ENCODE results near the gene ZNF764. TPM values are rescaled to one million over a fixed set of nuclear protein-coding genes. Genes with fewer than 3 reads are reported as not detected.

The ZNF764 gene
- total and polyA plus RNA-seq, 9 of the 15 experiments (the other 6 are each of a cell fraction or from before 2014, with no cell fraction given), result 0.69 to 10.1 (median 4.1) TPM

DNA sequence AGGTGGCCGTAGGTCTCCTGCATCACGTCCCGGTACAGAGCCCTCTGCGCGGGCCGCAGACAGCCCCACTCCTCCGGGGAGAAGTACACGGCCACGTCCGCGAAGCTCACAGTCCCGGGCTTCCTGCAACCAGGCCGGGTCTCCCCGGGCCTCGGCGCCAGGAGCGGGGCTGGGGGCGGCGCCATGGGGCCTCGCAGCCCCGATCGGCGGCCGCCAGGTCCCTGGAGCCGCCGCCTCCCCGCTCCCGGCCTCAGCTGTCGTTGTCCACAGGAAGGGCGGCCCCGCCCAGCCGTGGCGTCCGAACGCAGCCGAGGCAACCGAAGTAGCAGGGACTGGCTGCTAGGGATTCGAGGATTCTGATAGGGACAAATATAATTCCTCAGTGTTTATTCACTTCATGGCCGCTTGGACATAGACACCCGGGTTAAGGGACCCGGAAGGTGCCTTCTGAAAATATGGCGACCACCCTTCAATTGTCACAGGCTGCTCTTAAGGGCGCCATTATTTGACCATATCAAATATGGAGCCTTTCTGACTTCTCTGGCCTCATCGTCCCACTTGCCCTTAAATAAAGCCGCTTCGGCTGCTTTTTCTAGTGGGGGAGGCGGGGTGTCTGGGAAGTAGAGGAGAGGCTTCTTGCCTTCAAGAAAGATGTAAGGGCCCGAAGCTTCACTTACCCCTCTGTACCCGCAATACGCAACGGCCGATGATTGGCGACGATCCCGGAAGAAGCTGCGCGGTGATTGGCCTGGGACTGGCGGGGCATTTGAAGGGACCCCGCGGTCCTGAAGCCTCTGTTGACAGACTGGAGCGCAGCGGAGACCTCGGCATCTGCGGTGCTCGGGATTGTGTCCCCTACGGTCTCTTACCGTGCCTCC is 13.5 kb upstream of the ZNF764 start, which contains the start of gene ZNF688 (continued):
- TF ChIP-seq, protein P1, sequence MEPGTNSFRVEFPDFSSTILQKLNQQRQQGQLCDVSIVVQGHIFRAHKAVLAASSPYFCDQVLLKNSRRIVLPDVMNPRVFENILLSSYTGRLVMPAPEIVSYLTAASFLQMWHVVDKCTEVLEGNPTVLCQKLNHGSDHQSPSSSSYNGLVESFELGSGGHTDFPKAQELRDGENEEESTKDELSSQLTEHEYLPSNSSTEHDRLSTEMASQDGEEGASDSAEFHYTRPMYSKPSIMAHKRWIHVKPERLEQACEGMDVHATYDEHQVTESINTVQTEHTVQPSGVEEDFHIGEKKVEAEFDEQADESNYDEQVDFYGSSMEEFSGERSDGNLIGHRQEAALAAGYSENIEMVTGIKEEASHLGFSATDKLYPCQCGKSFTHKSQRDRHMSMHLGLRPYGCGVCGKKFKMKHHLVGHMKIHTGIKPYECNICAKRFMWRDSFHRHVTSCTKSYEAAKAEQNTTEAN (CRISPR knock-in tag; IDR thresholded peaks at IDR 0.05), result no peak
- peak; percentile 78 for TF ChIP-seq ATF7 (IDR thresholded peaks at IDR 0.05)
- no peak for TF ChIP-seq PHF21A (IDR thresholded peaks at IDR 0.05; ENCODE audit: borderline replicate concordance, low read depth)
- no peak for TF ChIP-seq NCOA6 (IDR thresholded peaks at IDR 0.05)
- no peak for TF ChIP-seq SRSF7 (optimal IDR thresholded peaks at IDR 0.05; ENCODE audit: low read depth, low read length)
- no peak for TF ChIP-seq MIER1 (IDR thresholded peaks at IDR 0.05; ENCODE audit: low read depth)
- TF ChIP-seq, protein P2, sequence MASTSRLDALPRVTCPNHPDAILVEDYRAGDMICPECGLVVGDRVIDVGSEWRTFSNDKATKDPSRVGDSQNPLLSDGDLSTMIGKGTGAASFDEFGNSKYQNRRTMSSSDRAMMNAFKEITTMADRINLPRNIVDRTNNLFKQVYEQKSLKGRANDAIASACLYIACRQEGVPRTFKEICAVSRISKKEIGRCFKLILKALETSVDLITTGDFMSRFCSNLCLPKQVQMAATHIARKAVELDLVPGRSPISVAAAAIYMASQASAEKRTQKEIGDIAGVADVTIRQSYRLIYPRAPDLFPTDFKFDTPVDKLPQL (IDR thresholded peaks at IDR 0.05; ENCODE audit: extremely low read depth, insufficient read length), result no peak
- TF ChIP-seq BMI1 (IDR thresholded peaks at IDR 0.05; ENCODE audit: low read length), result no peak
- TF ChIP-seq CBX5 (IDR thresholded peaks at IDR 0.05; ENCODE audit: borderline replicate concordance, low read depth), result no peak
- no peak for TF ChIP-seq ZNF780A (CRISPR knock-in tag; IDR thresholded peaks at IDR 0.05)
- TF ChIP-seq RBM14 (IDR thresholded peaks at IDR 0.05; ENCODE audit: borderline replicate concordance, insufficient read depth, low read depth, low read length), result no peak
- no peak for TF ChIP-seq ZBTB17 (CRISPR knock-in tag; IDR thresholded peaks at IDR 0.05)
- no peak for TF ChIP-seq SP2 (IDR thresholded peaks at IDR 0.05; ENCODE audit: extremely low read depth, low read depth, low read length, poor library complexity, severe bottlenecking)
- TF ChIP-seq, protein P3, sequence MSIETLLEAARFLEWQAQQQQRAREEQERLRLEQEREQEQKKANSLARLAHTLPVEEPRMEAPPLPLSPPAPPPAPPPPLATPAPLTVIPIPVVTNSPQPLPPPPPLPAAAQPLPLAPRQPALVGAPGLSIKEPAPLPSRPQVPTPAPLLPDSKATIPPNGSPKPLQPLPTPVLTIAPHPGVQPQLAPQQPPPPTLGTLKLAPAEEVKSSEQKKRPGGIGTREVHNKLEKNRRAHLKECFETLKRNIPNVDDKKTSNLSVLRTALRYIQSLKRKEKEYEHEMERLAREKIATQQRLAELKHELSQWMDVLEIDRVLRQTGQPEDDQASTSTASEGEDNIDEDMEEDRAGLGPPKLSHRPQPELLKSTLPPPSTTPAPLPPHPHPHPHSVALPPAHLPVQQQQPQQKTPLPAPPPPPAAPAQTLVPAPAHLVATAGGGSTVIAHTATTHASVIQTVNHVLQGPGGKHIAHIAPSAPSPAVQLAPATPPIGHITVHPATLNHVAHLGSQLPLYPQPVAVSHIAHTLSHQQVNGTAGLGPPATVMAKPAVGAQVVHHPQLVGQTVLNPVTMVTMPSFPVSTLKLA (conservative IDR thresholded peaks at IDR 0.05), result peak; percentile 84 to 90
- TF ChIP-seq, protein P4, sequence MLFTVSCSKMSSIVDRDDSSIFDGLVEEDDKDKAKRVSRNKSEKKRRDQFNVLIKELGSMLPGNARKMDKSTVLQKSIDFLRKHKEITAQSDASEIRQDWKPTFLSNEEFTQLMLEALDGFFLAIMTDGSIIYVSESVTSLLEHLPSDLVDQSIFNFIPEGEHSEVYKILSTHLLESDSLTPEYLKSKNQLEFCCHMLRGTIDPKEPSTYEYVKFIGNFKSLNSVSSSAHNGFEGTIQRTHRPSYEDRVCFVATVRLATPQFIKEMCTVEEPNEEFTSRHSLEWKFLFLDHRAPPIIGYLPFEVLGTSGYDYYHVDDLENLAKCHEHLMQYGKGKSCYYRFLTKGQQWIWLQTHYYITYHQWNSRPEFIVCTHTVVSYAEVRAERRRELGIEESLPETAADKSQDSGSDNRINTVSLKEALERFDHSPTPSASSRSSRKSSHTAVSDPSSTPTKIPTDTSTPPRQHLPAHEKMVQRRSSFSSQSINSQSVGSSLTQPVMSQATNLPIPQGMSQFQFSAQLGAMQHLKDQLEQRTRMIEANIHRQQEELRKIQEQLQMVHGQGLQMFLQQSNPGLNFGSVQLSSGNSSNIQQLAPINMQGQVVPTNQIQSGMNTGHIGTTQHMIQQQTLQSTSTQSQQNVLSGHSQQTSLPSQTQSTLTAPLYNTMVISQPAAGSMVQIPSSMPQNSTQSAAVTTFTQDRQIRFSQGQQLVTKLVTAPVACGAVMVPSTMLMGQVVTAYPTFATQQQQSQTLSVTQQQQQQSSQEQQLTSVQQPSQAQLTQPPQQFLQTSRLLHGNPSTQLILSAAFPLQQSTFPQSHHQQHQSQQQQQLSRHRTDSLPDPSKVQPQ (CRISPR knock-in tag; IDR thresholded peaks at IDR 0.05; ENCODE audit: borderline replicate concordance), result no peak
- TF ChIP-seq, protein P5, sequence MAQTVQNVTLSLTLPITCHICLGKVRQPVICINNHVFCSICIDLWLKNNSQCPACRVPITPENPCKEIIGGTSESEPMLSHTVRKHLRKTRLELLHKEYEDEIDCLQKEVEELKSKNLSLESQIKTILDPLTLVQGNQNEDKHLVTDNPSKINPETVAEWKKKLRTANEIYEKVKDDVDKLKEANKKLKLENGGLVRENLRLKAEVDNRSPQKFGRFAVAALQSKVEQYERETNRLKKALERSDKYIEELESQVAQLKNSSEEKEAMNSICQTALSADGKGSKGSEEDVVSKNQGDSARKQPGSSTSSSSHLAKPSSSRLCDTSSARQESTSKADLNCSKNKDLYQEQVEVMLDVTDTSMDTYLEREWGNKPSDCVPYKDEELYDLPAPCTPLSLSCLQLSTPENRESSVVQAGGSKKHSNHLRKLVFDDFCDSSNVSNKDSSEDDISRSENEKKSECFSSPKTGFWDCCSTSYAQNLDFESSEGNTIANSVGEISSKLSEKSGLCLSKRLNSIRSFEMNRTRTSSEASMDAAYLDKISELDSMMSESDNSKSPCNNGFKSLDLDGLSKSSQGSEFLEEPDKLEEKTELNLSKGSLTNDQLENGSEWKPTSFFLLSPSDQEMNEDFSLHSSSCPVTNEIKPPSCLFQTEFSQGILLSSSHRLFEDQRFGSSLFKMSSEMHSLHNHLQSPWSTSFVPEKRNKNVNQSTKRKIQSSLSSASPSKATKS (CRISPR knock-in tag; IDR thresholded peaks at IDR 0.05), result 0 out of 2 replicates have a peak, but pooled peaks have one; percentile 58
- TF ChIP-seq CC2D1A (IDR thresholded peaks at IDR 0.05), result no peak
- TF ChIP-seq U2AF1 (optimal IDR thresholded peaks at IDR 0.05; ENCODE audit: low read depth, low read length), result no peak
- TF ChIP-seq PHF8 (IDR thresholded peaks at IDR 0.05; ENCODE audit: borderline replicate concordance, low read length), result peak; percentile 59; the same call in 1 of the 2 replicates

Data from K562 (cell line).